ENCODE results near the gene SCIN.
A peak's percentile ranks its signal among the peaks of the same experiment; 100 is the strongest.
"Not testable (repeated sequence)": the region's sequence is repeated elsewhere in the genome, so short reads cannot be mapped to it uniquely, and the experiment has no call there.

SCIN gene

GRCh38 chr7:12686234-12686890, 115.8 kb downstream of the SCIN start:
- H3K23ac ChIP-seq (ENCODE audit: low read length), result no peak overlapping the region
- no peaks in the 10 kb centered on the region for H3K27me3 ChIP-seq (ENCODE audit: insufficient read depth, low read length)
- H4K8ac ChIP-seq (ENCODE audit: low read depth, low read length), result peak overlapping the region; percentile 93
- peak overlapping the region; percentile 67 for H3K4me2 ChIP-seq (ENCODE audit: low read length)
- peak overlapping the region; percentile 50 for H3K9ac ChIP-seq (ENCODE audit: low read length)
- H2AK5ac ChIP-seq (ENCODE audit: low read length), result no peak overlapping the region
- peak overlapping the region; percentile 60 for H3K27ac ChIP-seq (ENCODE audit: low read depth, low read length)
- H4K91ac ChIP-seq (ENCODE audit: low read depth, low read length), result peak overlapping the region; percentile 68
- H3K18ac ChIP-seq (ENCODE audit: low read length), result peak overlapping the region; percentile 91
- H3K4ac ChIP-seq (ENCODE audit: low read depth, low read length), result peak overlapping the region; percentile 44
- no peaks in the 10 kb centered on the region for H3K9me3 ChIP-seq (ENCODE audit: insufficient read depth, low read depth, low read length)
- peaks cover 2% of the 10 kb centered on the region for H3K79me2 ChIP-seq (ENCODE audit: control insufficient read depth, insufficient read depth, low read length, poor library complexity)
- no CpG with 5 or more reads among the region's 54 CpGs for WGBS (ENCODE audit: extremely low coverage, insufficient coverage, insufficient read length)
- no peaks in the 10 kb centered on the region for H3K36me3 ChIP-seq (ENCODE audit: control insufficient read depth in 1 of 2, insufficient read depth in 2 of 2, low read length in 2 of 2)
- H4K12ac ChIP-seq (ENCODE audit: low read depth, low read length), result peak overlapping the region; percentile 93
- DNase-seq, result peak; percentile 99
- peak overlapping the region; percentile 89 for H2AFZ ChIP-seq (ENCODE audit: insufficient read depth, low read length, poor library complexity)
- H2BK12ac ChIP-seq (ENCODE audit: low read length), result peak overlapping the region; percentile 29
- peak overlapping the region; percentile 93 for H3K4me3 ChIP-seq (ENCODE audit: low read depth, low read length)
- peaks cover 3 to 4% of the 10 kb centered on the region in 2 experiments for H3K4me1 ChIP-seq (ENCODE audit: control insufficient read depth in 1 of 2, insufficient read depth in 2 of 2, low read length in 2 of 2)
- H3K14ac ChIP-seq (ENCODE audit: low read length), result peak overlapping the region; percentile 92
- peak overlapping the region; percentile 0 for H2BK5ac ChIP-seq (ENCODE audit: low read depth, low read length, poor library complexity)
- H3K79me1 ChIP-seq (ENCODE audit: low read length), result peaks cover 7% of the 10 kb centered on the region
- H2BK120ac ChIP-seq (ENCODE audit: insufficient read depth, low read length, poor library complexity), result peak overlapping the region; percentile 77

GRCh38 chr7:12686891-12687717, 116.6 kb downstream of the SCIN start, which contains the start of gene ARL4A:
Gene ARL4A (plus strand): TSS chr7:12687633. CDS start chr7:12688255, 622 bp downstream.
- peak within 1 kb of the TSS; percentile 93 for H4K12ac ChIP-seq (ENCODE audit: low read depth, low read length)
- H2AK5ac ChIP-seq (ENCODE audit: low read length), result no peak within 1 kb of the TSS
- H2BK5ac ChIP-seq (ENCODE audit: low read depth, low read length, poor library complexity), result peak within 1 kb of the TSS; percentile 29
- H3K4me1 ChIP-seq (ENCODE audit: control insufficient read depth in 1 of 2, insufficient read depth in 2 of 2, low read length in 2 of 2), result peaks cover 3 to 4% of the 10 kb centered on the region in 2 experiments
- H3K79me1 ChIP-seq (ENCODE audit: low read length), result peaks cover 7% of the 10 kb centered on the region
- no peak within 1 kb of the TSS for H3K23ac ChIP-seq (ENCODE audit: low read length)
- H3K9ac ChIP-seq (ENCODE audit: low read length), result peak within 1 kb of the TSS; percentile 73
- H3K14ac ChIP-seq (ENCODE audit: low read length), result peak within 1 kb of the TSS; percentile 92
- H3K27ac ChIP-seq (ENCODE audit: low read depth, low read length), result peak within 1 kb of the TSS; percentile 60
- H2AFZ ChIP-seq (ENCODE audit: insufficient read depth, low read length, poor library complexity), result peak within 1 kb of the TSS; percentile 89
- peak within 1 kb of the TSS; percentile 93 for H3K4me3 ChIP-seq (ENCODE audit: low read depth, low read length)
- peak within 1 kb of the TSS; percentile 68 for H4K91ac ChIP-seq (ENCODE audit: low read depth, low read length)
- peak within 1 kb of the TSS; percentile 29 for H2BK12ac ChIP-seq (ENCODE audit: low read length)
- H3K4ac ChIP-seq (ENCODE audit: low read depth, low read length), result peak within 1 kb of the TSS; percentile 44
- H3K36me3 ChIP-seq (ENCODE audit: control insufficient read depth in 1 of 2, insufficient read depth in 2 of 2, low read length in 2 of 2), result no peaks in the 10 kb centered on the region
- H2BK120ac ChIP-seq (ENCODE audit: insufficient read depth, low read length, poor library complexity), result peak within 1 kb of the TSS; percentile 77
- no CpG with 5 or more reads among the region's 73 CpGs for WGBS (ENCODE audit: extremely low coverage, insufficient coverage, insufficient read length)
- H4K8ac ChIP-seq (ENCODE audit: low read depth, low read length), result peak within 1 kb of the TSS; percentile 93
- peak within 1 kb of the TSS; percentile 91 for H3K18ac ChIP-seq (ENCODE audit: low read length)
- peaks cover 2% of the 10 kb centered on the region for H3K79me2 ChIP-seq (ENCODE audit: control insufficient read depth, insufficient read depth, low read length, poor library complexity)
- no peaks in the 10 kb centered on the region for H3K9me3 ChIP-seq (ENCODE audit: insufficient read depth, low read depth, low read length)
- H3K4me2 ChIP-seq (ENCODE audit: low read length), result peak within 1 kb of the TSS; percentile 67
- no peaks in the 10 kb centered on the region for H3K27me3 ChIP-seq (ENCODE audit: insufficient read depth, low read length)
- peak; percentile 99 for DNase-seq

- no peak overlapping the region for H3K18ac ChIP-seq (ENCODE audit: low read length)
- H4K8ac ChIP-seq (ENCODE audit: low read depth, low read length), result no peak overlapping the region
- no peak overlapping the region for H3K23ac ChIP-seq (ENCODE audit: low read length)
- no CpG with 5 or more reads among the region's 12 CpGs for WGBS (ENCODE audit: extremely low coverage, insufficient coverage, insufficient read length)
- no peaks in the 10 kb centered on the region for H3K9me3 ChIP-seq (ENCODE audit: insufficient read depth, low read depth, low read length)
- H3K4me3 ChIP-seq (ENCODE audit: low read depth, low read length), result peak overlapping the region; percentile 60
- no peaks in the 10 kb centered on the region for H3K36me3 ChIP-seq (ENCODE audit: control insufficient read depth in 1 of 2, insufficient read depth in 2 of 2, low read length in 2 of 2)
- peaks cover 7% of the 10 kb centered on the region for H3K79me1 ChIP-seq (ENCODE audit: low read length)
- no peak overlapping the region for H2BK5ac ChIP-seq (ENCODE audit: low read depth, low read length, poor library complexity)
- H3K4me2 ChIP-seq (ENCODE audit: low read length), result peak overlapping the region; percentile 67
- peaks cover 3 to 4% of the 10 kb centered on the region in 2 experiments for H3K4me1 ChIP-seq (ENCODE audit: control insufficient read depth in 1 of 2, insufficient read depth in 2 of 2, low read length in 2 of 2)
- no peak for DNase-seq
- H3K27me3 ChIP-seq (ENCODE audit: insufficient read depth, low read length), result no peaks in the 10 kb centered on the region
- H2AFZ ChIP-seq (ENCODE audit: insufficient read depth, low read length, poor library complexity), result no peak overlapping the region
- no peak overlapping the region for H2BK120ac ChIP-seq (ENCODE audit: insufficient read depth, low read length, poor library complexity)
- H4K91ac ChIP-seq (ENCODE audit: low read depth, low read length), result no peak overlapping the region
- H3K4ac ChIP-seq (ENCODE audit: low read depth, low read length), result no peak overlapping the region
- no peak overlapping the region for H3K14ac ChIP-seq (ENCODE audit: low read length)
- no peak overlapping the region for H4K12ac ChIP-seq (ENCODE audit: low read depth, low read length)
- peak overlapping the region; percentile 0 for H3K9ac ChIP-seq (ENCODE audit: low read length)
- H3K79me2 ChIP-seq (ENCODE audit: control insufficient read depth, insufficient read depth, low read length, poor library complexity), result peaks cover 2% of the 10 kb centered on the region
- H2AK5ac ChIP-seq (ENCODE audit: low read length), result no peak overlapping the region
- no peak overlapping the region for H3K27ac ChIP-seq (ENCODE audit: low read depth, low read length)
- H2BK12ac ChIP-seq (ENCODE audit: low read length), result no peak overlapping the region
Observed at GRCh38 chr7:12687718-12688171, 117.2 kb downstream of the SCIN start.

- not testable (repeated sequence) for H2BK12ac ChIP-seq (ENCODE audit: low read length); H2BK5ac ChIP-seq (ENCODE audit: low read depth, low read length, poor library complexity); H3K9ac ChIP-seq (ENCODE audit: low read length); H4K12ac ChIP-seq (ENCODE audit: low read depth, low read length); H3K4me1 ChIP-seq (ENCODE audit: control insufficient read depth in 1 of 2, insufficient read depth in 2 of 2, low read length in 2 of 2); H3K9me3 ChIP-seq (ENCODE audit: insufficient read depth, low read depth, low read length); H3K4me2 ChIP-seq (ENCODE audit: low read length); H2AFZ ChIP-seq (ENCODE audit: insufficient read depth, low read length, poor library complexity); H3K4me3 ChIP-seq (ENCODE audit: low read depth, low read length); H2BK120ac ChIP-seq (ENCODE audit: insufficient read depth, low read length, poor library complexity); H3K36me3 ChIP-seq (ENCODE audit: control insufficient read depth in 1 of 2, insufficient read depth in 2 of 2, low read length in 2 of 2); H4K91ac ChIP-seq (ENCODE audit: low read depth, low read length); H3K79me1 ChIP-seq (ENCODE audit: low read length); H3K27ac ChIP-seq (ENCODE audit: low read depth, low read length); H3K23ac ChIP-seq (ENCODE audit: low read length); H3K27me3 ChIP-seq (ENCODE audit: insufficient read depth, low read length); H3K79me2 ChIP-seq (ENCODE audit: control insufficient read depth, insufficient read depth, low read length, poor library complexity); DNase-seq; H3K14ac ChIP-seq (ENCODE audit: low read length); H2AK5ac ChIP-seq (ENCODE audit: low read length); H3K4ac ChIP-seq (ENCODE audit: low read depth, low read length); H4K8ac ChIP-seq (ENCODE audit: low read depth, low read length); H3K18ac ChIP-seq (ENCODE audit: low read length)
- no CpG with 5 or more reads among the region's 3 CpGs for WGBS (ENCODE audit: extremely low coverage, insufficient coverage, insufficient read length)
Observed at GRCh38 chr7:12688485-12689170, 118.1 kb downstream of the SCIN start.

Measured in trophoblast cell (in vitro differentiated cells and primary cell).